ENCODE measurements around the gene MMS22L.

Gene MMS22L

GRCh38 chr6:97123112-97123511 lies 159.9 kb downstream of the MMS22L start:
- H3K4me3 ChIP-seq (replicated peaks; ENCODE audit: low read depth, low read length), result no peak overlapping the region
- DNase-seq (ENCODE audit: extremely low read depth, low read depth), result no peak
- TF ChIP-seq CTCF (IDR thresholded peaks at IDR 0.05; ENCODE audit: low read depth, low read length, missing control alignments), result no peak

GRCh38 chr6:97120511-97120910 lies 162.5 kb downstream of the MMS22L start:
- no peak overlapping the region for H3K4me3 ChIP-seq (replicated peaks; ENCODE audit: low read depth, low read length)
- DNase-seq (ENCODE audit: extremely low read depth, low read depth), result no peak
- no peak for TF ChIP-seq CTCF (IDR thresholded peaks at IDR 0.05; ENCODE audit: low read depth, low read length, missing control alignments)

GRCh38 chr6:97114645-97115044 lies 168.4 kb downstream of the MMS22L start:
- DNase-seq (ENCODE audit: extremely low read depth, low read depth), result no peak
- no peak for TF ChIP-seq CTCF (IDR thresholded peaks at IDR 0.05; ENCODE audit: low read depth, low read length, missing control alignments)

GRCh38 chr6:97113170-97113569 lies 169.8 kb downstream of the MMS22L start:
- no peak for TF ChIP-seq CTCF (IDR thresholded peaks at IDR 0.05; ENCODE audit: low read depth, low read length, missing control alignments)
- DNase-seq (ENCODE audit: extremely low read depth, low read depth), result no peak
- H3K4me3 ChIP-seq (replicated peaks; ENCODE audit: low read depth, low read length), result no peak overlapping the region

More at GRCh38 chr6:97114645-97115044, 168.4 kb downstream of the MMS22L start:
- no peak overlapping the region for H3K4me3 ChIP-seq (replicated peaks; ENCODE audit: low read depth, low read length)

GRCh38 chr6:97111243-97111642 lies 171.8 kb downstream of the MMS22L start:
- no peak for TF ChIP-seq CTCF (IDR thresholded peaks at IDR 0.05; ENCODE audit: low read depth, low read length, missing control alignments)
- no peak overlapping the region for H3K4me3 ChIP-seq (replicated peaks; ENCODE audit: low read depth, low read length)
- DNase-seq (ENCODE audit: extremely low read depth, low read depth), result no peak

- no peak overlapping the region for H3K4me3 ChIP-seq (replicated peaks; ENCODE audit: low read depth, low read length)
- DNase-seq (ENCODE audit: extremely low read depth, low read depth), result no peak
- no peak for TF ChIP-seq CTCF (IDR thresholded peaks at IDR 0.05; ENCODE audit: low read depth, low read length, missing control alignments)
Observed at GRCh38 chr6:97110626-97111025, 172.4 kb downstream of the MMS22L start.

GRCh38 chr6:97110149-97110548 lies 172.9 kb downstream of the MMS22L start:
- no peak overlapping the region for H3K4me3 ChIP-seq (replicated peaks; ENCODE audit: low read depth, low read length)
- no peak for DNase-seq (ENCODE audit: extremely low read depth, low read depth)
- no peak for TF ChIP-seq CTCF (IDR thresholded peaks at IDR 0.05; ENCODE audit: low read depth, low read length, missing control alignments)
